HG03064 (cell line): ENCODE data around the gene APOD.
"Not testable (repeated sequence)": the region's sequence is repeated elsewhere in the genome, so short reads cannot be mapped to it uniquely, and the experiment has no call there.

ENCODE experiments used
- ATAC-seq: cut with Tn5 transposase; IDR thresholded peaks from one replicate; pipeline ENCODE4 v1.9.1; 2021; ENCODE audit warnings: low read depth; ENCODE audit not compliant: unreplicated experiment

Gene APOD

GRCh38 chr3:195583831-195584542 lies at the start of gene APOD:
TSS of gene APOD (minus strand) at chr3:195583940. CDS start at chr3:195579461, 4,479 bp downstream.
- no peak for ATAC-seq

GRCh38 chr3:195633351-195633750 lies 49.6 kb upstream of the APOD start:
- ATAC-seq: not testable (repeated sequence)

- ATAC-seq: not testable (repeated sequence)
These were observed 48.9 kb upstream of the APOD start for GRCh38 chr3:195632501-195633185.

- ATAC-seq: not testable (repeated sequence)
These were observed 48.3 kb upstream of the APOD start for GRCh38 chr3:195632046-195632445.

- not testable (repeated sequence) for ATAC-seq
These were observed 47.3 kb upstream of the APOD start for GRCh38 chr3:195630938-195631495.

GRCh38 chr3:195630086-195630917 lies 46.6 kb upstream of the APOD start:
- peak; percentile 44 for ATAC-seq

GRCh38 chr3:195629682-195630081 lies 45.9 kb upstream of the APOD start:
- ATAC-seq: not testable (repeated sequence)

- ATAC-seq: not testable (repeated sequence)
These were observed 44.7 kb upstream of the APOD start for GRCh38 chr3:195628386-195628920.

- not testable (repeated sequence) for ATAC-seq
These were observed 44.0 kb upstream of the APOD start for GRCh38 chr3:195627515-195628385.

GRCh38 chr3:195624603-195625560 lies 41.1 kb upstream of the APOD start:
- peak; percentile 71 for ATAC-seq

- not testable (repeated sequence) for ATAC-seq
These were observed 40.4 kb upstream of the APOD start for GRCh38 chr3:195624171-195624570.

GRCh38 chr3:195623217-195623965 lies 39.7 kb upstream of the APOD start:
- ATAC-seq: not testable (repeated sequence)

GRCh38 chr3:195622523-195623170 lies 38.9 kb upstream of the APOD start:
- not testable (repeated sequence) for ATAC-seq

GRCh38 chr3:195622012-195622411 lies 38.3 kb upstream of the APOD start:
- not testable (repeated sequence) for ATAC-seq

- ATAC-seq: not testable (repeated sequence)
These were observed 37.4 kb upstream of the APOD start for GRCh38 chr3:195621095-195621494.

- not testable (repeated sequence) for ATAC-seq
These were observed 36.7 kb upstream of the APOD start for GRCh38 chr3:195620476-195620875.
